GM19395 (cell line): ENCODE results near the gene UBE2Q2.
"Not testable (repeated sequence)": the region's sequence is repeated elsewhere in the genome, so short reads cannot be mapped to it uniquely, and the experiment has no call there.

Experiments used
- ATAC-seq: cut with Tn5 transposase; IDR thresholded peaks from one replicate; pipeline ENCODE4 v1.9.1; 2021; ENCODE audit warnings: mild to moderate bottlenecking, moderate library complexity; ENCODE audit not compliant: unreplicated experiment

UBE2Q2 gene

DNA sequence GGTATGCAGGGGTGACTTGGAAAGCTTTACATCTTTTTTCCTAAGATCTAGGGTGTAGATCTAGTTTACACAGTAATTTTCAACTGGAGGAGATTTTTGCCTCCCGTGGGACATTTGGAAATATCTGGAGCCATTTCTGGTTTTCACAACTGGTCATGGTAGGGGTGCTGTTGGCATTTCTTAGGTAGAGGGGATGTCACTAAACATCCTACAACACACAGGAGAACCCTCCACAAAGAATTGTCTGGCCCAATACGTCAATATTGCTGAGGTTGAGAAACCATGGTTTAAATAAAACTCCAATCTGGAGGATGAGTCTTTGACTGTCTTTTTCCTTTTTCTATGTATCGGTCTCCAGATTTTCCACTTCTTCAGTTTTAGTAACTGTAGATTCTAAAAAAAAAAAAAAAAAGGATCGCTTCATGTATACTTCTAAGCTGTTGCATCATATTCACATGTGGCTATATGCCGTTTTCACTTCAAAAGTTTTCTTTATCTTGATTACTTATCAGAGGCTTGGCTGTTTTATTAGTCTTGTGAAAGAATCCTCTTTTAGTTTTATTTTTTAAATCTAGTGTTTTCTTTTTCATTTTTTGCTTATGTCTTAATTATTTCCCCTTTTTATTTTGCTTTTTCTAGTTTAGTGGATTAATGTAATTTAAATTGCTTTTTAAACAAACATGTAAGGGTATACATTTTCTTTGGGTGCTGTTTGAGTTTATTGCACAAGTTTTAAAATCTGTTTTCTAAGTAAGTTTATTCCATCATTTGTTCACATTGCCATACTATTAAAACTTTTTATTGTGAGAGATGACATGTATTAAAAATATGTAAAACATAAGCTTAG is 21.2 kb downstream of the UBE2Q2 start:
- ATAC-seq, result no peak

DNA sequence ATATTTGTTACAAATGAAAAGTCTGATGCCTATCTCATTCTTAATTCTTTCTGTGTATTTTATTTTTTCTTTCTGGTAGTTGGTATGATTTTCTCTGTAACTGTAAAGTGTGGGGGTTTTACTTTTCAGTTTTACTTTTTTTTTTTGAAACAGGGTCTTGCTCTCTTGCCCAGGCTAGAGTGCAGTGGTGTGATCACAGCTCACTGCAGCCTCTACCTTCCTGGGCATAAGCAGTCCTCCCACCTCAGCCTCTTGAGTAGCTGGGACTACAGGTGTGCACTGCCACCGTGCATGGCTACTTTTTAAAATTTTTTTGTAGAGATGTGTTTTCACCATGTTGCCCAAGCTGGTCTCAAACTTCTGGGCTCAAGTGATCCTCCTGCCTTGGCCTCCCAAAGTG is 22.8 kb downstream of the UBE2Q2 start:
- not testable (repeated sequence) for ATAC-seq

DNA sequence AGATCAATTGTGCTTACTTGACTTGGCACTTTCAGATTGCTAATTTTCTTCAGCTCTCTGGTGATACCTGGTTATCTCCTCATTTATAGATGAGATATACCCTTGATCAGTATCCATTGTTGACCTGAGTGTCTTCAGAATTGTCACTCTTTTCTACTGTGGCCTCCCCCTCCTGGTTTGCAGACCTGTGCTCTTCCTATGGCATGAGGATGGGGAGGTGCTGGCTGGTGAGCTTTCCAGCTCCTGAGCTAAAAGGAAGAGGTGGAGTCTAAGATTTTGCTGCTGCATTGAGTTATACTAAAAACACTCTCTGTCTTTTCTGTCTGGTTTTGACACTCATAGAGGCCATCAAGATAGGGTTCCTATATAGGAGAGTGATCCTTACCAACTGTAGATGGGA is 23.7 kb downstream of the UBE2Q2 start:
- ATAC-seq, result no peak

- ATAC-seq, result no peak
Observed at GRCh38 chr15:75867449-75867848, 24.2 kb downstream of the UBE2Q2 start.

- ATAC-seq, result no peak
Observed at GRCh38 chr15:75868019-75868418, 24.8 kb downstream of the UBE2Q2 start.

DNA sequence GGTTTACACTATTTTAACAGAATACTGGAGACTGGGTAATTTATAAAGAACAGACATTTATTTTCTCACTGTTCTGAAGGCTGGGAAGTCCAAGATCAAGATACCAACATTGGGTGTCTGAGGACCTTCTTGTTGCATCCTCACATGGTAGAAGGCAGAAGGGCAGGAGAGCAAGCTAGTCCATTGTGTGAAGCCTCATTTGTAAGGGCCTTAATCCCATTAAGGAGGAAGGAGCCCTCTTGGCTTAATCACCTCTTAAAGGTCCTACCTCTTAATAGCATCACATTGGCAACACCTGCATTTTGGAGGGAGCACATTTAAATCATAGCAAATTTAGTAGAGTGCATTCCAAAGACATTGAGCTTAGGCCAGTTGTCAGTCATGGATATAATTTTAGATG is 26.2 kb downstream of the UBE2Q2 start:
- ATAC-seq, result no peak

- ATAC-seq, result not testable (repeated sequence)
Observed at GRCh38 chr15:75871589-75871988, 28.3 kb downstream of the UBE2Q2 start.

DNA sequence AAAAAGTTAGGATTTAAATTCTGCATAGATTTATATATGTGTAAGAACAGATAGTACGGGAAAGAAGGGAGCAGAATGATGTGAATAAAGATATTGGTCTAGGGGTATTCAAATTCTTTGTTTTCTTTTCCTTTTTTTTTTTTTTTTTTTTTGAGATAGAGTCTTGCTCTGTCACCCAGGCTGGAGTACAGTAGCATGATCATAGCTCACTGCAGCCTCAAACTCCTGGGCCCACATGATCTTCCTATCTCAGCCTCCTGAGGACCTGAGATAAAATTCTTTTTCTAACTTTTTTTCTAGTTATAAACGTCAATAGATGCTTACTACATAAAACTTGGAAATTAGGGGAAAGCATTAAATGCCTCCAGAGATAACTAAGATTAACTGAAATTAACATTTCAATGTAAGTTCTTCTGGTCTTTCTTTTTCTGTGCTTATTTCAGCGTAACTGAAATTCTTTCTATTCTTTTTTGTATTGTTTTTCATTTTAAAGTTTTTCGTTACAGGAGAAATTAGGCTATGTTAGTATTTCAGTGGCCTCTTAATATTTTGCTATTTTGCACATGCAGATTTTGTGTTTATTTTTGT is 29.2 kb downstream of the UBE2Q2 start:
- ATAC-seq, result no peak

- no peak for ATAC-seq
Observed at GRCh38 chr15:75884041-75884440, 40.8 kb downstream of the UBE2Q2 start.

- no peak for ATAC-seq
Observed at GRCh38 chr15:75887178-75887577, 43.9 kb downstream of the UBE2Q2 start.

DNA sequence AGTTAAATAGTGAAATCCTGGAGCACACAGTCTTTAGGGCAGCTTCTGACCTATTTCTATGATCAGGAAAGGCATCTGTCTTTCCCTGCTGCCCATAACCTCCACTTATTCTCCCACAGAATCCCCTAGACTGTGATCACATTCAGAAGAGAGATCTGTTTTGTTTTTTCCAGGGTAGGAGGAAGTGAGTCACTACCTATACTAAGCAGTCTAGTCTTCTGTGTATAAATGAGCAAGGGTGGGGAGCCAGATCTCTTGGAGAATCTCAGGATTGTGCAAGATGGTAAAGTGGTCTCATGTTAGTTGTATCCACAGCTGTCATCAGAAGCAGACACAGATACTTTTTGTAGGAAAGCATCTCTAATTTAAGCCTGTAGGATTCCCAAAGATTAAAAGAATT is 48.6 kb downstream of the UBE2Q2 start:
- ATAC-seq, result no peak

DNA sequence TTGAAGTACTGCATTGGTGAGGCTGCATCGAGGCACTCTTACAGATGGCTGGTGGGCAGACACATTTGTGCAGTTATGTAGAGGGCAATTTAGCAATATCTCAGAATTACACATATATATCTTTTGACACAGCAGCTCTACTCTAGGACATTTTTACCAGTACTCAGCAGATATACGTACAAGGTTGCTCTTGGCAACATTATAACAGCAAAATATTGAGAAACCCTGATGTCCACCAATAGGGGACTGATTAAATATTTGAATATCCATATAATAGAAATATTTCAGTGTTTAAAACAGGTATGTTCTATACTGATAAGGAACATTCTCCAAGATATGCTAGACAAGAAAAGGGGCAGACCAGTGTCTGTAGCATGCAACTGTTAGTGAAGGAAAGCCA is 52.5 kb downstream of the UBE2Q2 start:
- no peak for ATAC-seq

DNA sequence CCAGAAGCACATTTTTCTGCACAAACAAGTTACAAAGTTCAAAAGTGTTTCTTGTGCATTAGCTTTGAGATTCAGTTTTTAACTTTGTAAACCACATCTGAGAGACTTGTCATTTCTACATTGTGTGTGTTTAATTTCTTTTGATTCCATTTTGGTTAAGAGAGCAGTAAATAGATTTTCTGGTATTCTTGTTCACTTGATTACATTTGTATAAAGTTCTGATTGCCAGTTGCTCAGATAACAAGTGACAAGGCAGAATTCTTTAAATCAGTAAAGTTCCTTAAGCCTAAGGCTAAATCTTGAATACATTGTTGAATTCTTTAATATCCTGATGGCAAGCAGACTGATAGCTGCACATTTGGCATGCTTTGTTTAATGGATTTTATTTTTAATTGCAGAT is 57.3 kb downstream of the UBE2Q2 start:
- no peak for ATAC-seq

DNA sequence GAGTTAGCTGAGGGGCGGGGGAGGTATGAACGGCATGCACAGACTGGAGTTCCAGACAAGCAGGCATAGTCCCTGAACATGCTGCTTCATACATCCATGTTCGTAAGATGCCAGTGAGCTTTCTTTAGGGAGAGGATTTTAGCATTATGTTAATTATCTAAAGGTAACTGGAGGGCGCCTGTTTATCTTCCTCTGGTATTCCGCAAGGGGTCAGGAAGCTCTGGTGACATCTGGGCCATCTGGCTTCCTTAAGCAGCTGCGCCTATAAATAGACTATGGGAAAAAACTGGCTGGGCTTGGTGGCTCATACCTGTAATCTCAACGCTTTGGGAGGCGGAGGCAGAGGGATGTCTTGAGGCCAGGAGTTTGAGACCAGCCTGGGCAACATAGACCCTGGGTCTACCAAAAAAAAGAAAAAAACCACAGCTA is 58.9 kb downstream of the UBE2Q2 start:
- ATAC-seq, result no peak

DNA sequence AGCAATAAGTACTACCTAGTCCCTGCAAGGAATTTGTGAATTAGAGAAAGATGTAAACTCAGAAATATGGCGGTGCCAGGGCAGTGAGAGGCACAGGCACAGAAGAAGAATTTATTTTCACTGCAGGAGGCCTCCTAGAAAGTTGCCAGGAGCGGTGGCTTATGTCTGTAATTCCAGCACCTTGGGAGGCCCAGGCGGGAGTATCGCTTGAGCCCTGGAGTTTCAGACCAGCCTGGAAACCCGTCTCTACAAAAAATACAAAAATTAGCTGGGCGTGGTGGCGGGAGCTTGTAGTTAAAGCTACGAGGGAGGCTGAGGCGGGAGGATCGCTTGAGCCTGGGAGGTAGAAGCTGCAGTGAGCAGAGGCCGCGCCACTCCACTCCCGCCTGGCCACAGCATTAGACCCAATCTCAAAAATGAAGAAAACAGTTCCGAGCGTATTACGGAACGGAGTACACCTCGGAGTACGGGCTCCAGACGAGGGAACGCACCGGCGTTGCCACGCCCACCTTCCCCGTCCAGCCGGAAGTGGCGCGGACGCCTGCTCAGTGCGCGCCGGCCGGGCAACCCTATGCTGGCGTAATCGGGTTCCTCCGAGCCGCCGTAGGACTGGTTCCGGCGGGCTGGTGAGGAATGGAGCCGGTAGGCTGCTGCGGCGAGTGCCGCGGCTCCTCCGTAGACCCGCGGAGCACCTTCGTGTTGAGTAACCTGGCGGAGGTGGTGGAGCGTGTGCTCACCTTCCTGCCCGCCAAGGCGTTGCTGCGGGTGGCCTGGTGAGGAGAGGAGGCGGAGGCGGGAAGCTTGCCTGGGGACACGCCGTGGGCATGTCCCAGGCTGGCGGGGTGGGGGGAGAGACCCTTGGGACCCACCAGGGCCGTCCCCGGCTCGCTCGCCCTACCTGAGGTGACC is 60.3 kb downstream of the UBE2Q2 start, which contains the start of gene FBXO22:
TSS of gene FBXO22 (plus strand) at position 548 of the 909 bp plus-strand sequence. CDS start at position 634, 86 bp downstream.
- ATAC-seq, result peak; percentile 95

DNA sequence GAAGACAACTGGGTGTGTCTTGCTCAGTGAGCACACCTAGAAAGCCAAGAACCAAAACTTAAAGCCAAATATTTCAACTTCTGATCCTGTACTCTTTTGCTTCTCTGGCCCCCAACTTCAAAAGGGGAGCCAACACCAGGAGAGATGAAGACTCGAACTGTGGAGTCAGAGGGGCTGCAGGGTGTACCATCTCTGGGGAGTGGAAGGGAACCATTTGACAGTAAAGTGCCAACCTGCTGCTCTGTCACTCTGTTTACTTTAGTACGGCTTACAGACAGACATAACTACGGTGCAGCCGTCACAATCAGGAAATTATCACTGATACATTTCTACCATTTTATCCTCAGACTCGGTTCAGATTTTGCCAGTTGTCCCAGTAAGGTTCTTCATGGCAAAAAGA is 62.0 kb downstream of the UBE2Q2 start:
- no peak for ATAC-seq

GRCh38 chr15:75910355-75910754 is 67.1 kb downstream of the UBE2Q2 start:
- not testable (repeated sequence) for ATAC-seq

GRCh38 chr15:75916978-75917377 is 73.7 kb downstream of the UBE2Q2 start:
- ATAC-seq, result no peak

GRCh38 chr15:75918135-75918534 is 74.9 kb downstream of the UBE2Q2 start:
- ATAC-seq, result no peak

DNA sequence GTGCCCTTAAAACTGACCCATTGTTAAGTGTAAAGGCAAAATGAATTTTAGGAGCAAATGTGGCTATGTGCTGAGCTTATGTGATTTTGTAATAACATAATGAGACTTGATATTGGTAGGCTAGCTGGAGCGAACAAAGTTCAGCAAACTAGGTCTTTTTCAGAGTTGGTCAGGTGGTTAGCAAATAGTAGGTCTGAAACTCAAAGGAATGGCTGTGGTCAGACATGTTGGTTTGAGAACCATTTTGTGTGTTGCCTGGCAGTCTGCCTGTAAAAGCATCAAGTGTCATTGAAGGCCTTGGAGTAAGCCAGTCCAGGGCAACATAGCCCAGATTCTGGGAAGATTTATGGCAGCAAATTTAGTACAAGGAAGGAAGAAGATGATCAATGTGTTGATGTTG is 76.8 kb downstream of the UBE2Q2 start:
- no peak for ATAC-seq
